H1 (cell line): ENCODE results near the gene CDK15. TPM values are rescaled to one million over a fixed set of nuclear protein-coding genes. Genes with fewer than 3 reads are reported as not detected.

ENCODE experiments used
- CTCF ChIA-PET: fragments of 300-600 bp; sonication (Branson Sonifier 250); formaldehyde crosslinking; loops from one replicate; lab custom pipeline; 2021; ENCODE audit not compliant: partially characterized antibody; lab: Charles Lee
- POLR2A ChIA-PET: fragments of 300-600 bp; sonication (Branson Sonifier 250); formaldehyde crosslinking; loops from one replicate; lab custom pipeline; 2021; ENCODE audit warnings: inconsistent platforms; ENCODE audit not compliant: partially characterized antibody; lab: Charles Lee
- DNase-seq, 2 experiments: peaks; one replicate each; pipeline versions ENCODE4 v3.0.0 to v3.0.0-alpha.2; 2010 to 2022; ENCODE audit warnings: low spot score in 2 of 2, low read depth in 1 of 2, mixed read lengths in 1 of 2
- FAIRE-seq: peaks from 2 replicates; lab custom pipeline; 2011; peaks lifted over from hg19 to GRCh38; lab: Jason Lieb, UNC
- H2AFZ ChIP-seq: 2 replicates; pipeline ENCODE4 v1.8.1; 2012; ENCODE audit warnings: low read length, inconsistent platforms
- H2AK5ac ChIP-seq: 2 replicates; pipeline ENCODE4 v1.6.1; 2013; ENCODE audit warnings: low read depth, low read length
- H2BK120ac ChIP-seq: replicated peaks from 2 replicates; pipeline ENCODE3; 2013; ENCODE audit warnings: low read depth, low read length, inconsistent platforms
- H2BK12ac ChIP-seq: 2 replicates; pipeline ENCODE4 v1.6.1; 2013; ENCODE audit warnings: low read depth, low read length
- H2BK15ac ChIP-seq: 2 replicates; pipeline ENCODE4 v1.6.1; 2013; ENCODE audit warnings: low read length
- H2BK20ac ChIP-seq: 2 replicates; pipeline ENCODE4 v1.6.1; 2013; ENCODE audit warnings: low read length
- H2BK5ac ChIP-seq: 2 replicates; pipeline ENCODE4 v1.6.1; 2013; ENCODE audit warnings: low read depth, low read length
- H3K14ac ChIP-seq: 2 replicates; pipeline ENCODE4 v1.6.1; 2013; ENCODE audit warnings: inconsistent platforms; ENCODE audit not compliant: insufficient read length
- H3K18ac ChIP-seq: 2 replicates; pipeline ENCODE4 v1.6.1; 2013; ENCODE audit warnings: low read length; ENCODE audit errors: extremely low read depth
- H3K23ac ChIP-seq: 2 replicates; pipeline ENCODE4 v1.6.1; 2013; ENCODE audit warnings: inconsistent platforms; ENCODE audit not compliant: insufficient read length
- H3K23me2 ChIP-seq: 2 replicates; pipeline ENCODE4 v1.6.1; 2013; ENCODE audit warnings: low read depth, low read length
- H3K27ac ChIP-seq: 2 replicates; pipeline ENCODE4 v1.6.1; 2011; ENCODE audit warnings: low read depth, low read length, inconsistent platforms
- H3K27me3 ChIP-seq, 4 experiments: replicated peaks in 1 of 4; 1 replicate in 1 of 4; 2 replicates in 3 of 4; pipeline versions ENCODE4 v1.6.1 to v1.8.1; 2011 to 2013; ENCODE audit warnings: low read length in 3 of 4, mild to moderate bottlenecking in 3 of 4, inconsistent platforms in 2 of 4, mixed read lengths in 2 of 4, moderate library complexity in 1 of 4; ENCODE audit not compliant: control insufficient read depth in 3 of 4, insufficient read depth in 3 of 4; ENCODE audit errors: extremely low read depth in 1 of 4
- H3K36me3 ChIP-seq, 4 experiments: 2 replicates each; pipeline versions ENCODE4 v1.6.1 to v1.8.1; 2011 to 2013; ENCODE audit warnings: mild to moderate bottlenecking in 4 of 4, low read length in 3 of 4, moderate library complexity in 2 of 4, control low read depth in 1 of 4, inconsistent platforms in 1 of 4; ENCODE audit not compliant: insufficient read depth in 4 of 4, control insufficient read depth in 2 of 4
- H3K4ac ChIP-seq: replicated peaks from 2 replicates; pipeline ENCODE3; 2013; ENCODE audit warnings: low read length, low read depth, mixed read lengths, inconsistent platforms; ENCODE audit not compliant: insufficient read length
- H3K4me1 ChIP-seq, 4 experiments: replicated peaks in 1 of 4; 1 replicate in 1 of 4; 2 replicates in 3 of 4; pipeline versions ENCODE4 v1.6.1 to v1.8.1; 2011 to 2013; ENCODE audit warnings: low read length in 3 of 4, inconsistent platforms in 2 of 4, mixed read lengths in 1 of 4; ENCODE audit not compliant: insufficient read depth in 4 of 4, control insufficient read depth in 3 of 4
- H3K4me2 ChIP-seq, 2 experiments: 2 replicates each; pipeline versions ENCODE4 v1.6.1 to v1.8.1; 2011 to 2013; ENCODE audit warnings: low read depth in 2 of 2, low read length in 2 of 2, control low read depth in 1 of 2, inconsistent platforms in 1 of 2, mild to moderate bottlenecking in 1 of 2; ENCODE audit not compliant: insufficient read depth in 1 of 2
- H3K4me3 ChIP-seq, 4 experiments: fragments of 200-600, 300-600 bp in 1 of 4; sonication (generic), shearing (Covaris generic), sonication (Bioruptor Twin) in 1 of 4; 2 replicates each; pipeline versions ENCODE4 v1.5.1 to v1.8.1; 2011 to 2016; ENCODE audit warnings: low read length in 4 of 4, low read depth in 3 of 4, control low read depth in 2 of 4, inconsistent platforms in 2 of 4, mild to moderate bottlenecking in 2 of 4, mixed read lengths in 1 of 4, moderate library complexity in 1 of 4; ENCODE audit not compliant: insufficient read depth in 2 of 4; ENCODE audit errors: extremely low read depth in 1 of 4
- H3K56ac ChIP-seq: replicated peaks from 2 replicates; pipeline ENCODE3; 2013; ENCODE audit warnings: low read depth, mild to moderate bottlenecking, mixed read lengths, low read length, inconsistent platforms; ENCODE audit not compliant: insufficient read length
- H3K79me1 ChIP-seq: 2 replicates; pipeline ENCODE4 v1.6.1; 2013; ENCODE audit warnings: low read depth, low read length, control low read depth
- H3K79me2 ChIP-seq, 2 experiments: 2 replicates each; pipeline versions ENCODE4 v1.6.1 to v1.8.1; 2012 to 2013; ENCODE audit warnings: low read length in 2 of 2, mild to moderate bottlenecking in 2 of 2, inconsistent platforms in 1 of 2; ENCODE audit not compliant: insufficient read depth in 2 of 2, control insufficient read depth in 1 of 2
- H3K9ac ChIP-seq, 4 experiments: replicated peaks in 1 of 4; 1 replicate in 1 of 4; 2 replicates in 3 of 4; pipeline versions ENCODE4 v1.6.1 to v1.8.1; 2011 to 2013; ENCODE audit warnings: low read depth in 3 of 4, low read length in 3 of 4, control low read depth in 2 of 4, mild to moderate bottlenecking in 2 of 4, moderate library complexity in 2 of 4, inconsistent platforms in 1 of 4; ENCODE audit errors: extremely low read depth in 1 of 4
- H3K9me3 ChIP-seq, 2 experiments: 2 replicates each; pipeline versions ENCODE4 v1.6.1 to v1.8.1; 2012 to 2013; ENCODE audit warnings: mild to moderate bottlenecking in 2 of 2, moderate library complexity in 2 of 2, control low read depth in 1 of 2, inconsistent platforms in 1 of 2, low read depth in 1 of 2, low read length in 1 of 2, mixed read lengths in 1 of 2; ENCODE audit not compliant: insufficient read depth in 2 of 2
- H4K20me1 ChIP-seq, 2 experiments: replicated peaks in 1 of 2; 2 replicates each; pipeline versions ENCODE3 to v1.8.1; 2011 to 2013; ENCODE audit warnings: inconsistent platforms in 2 of 2, low read length in 2 of 2, mild to moderate bottlenecking in 1 of 2; ENCODE audit not compliant: insufficient read depth in 2 of 2, control insufficient read depth in 1 of 2
- H4K5ac ChIP-seq: 2 replicates; pipeline ENCODE4 v1.6.1; 2013; ENCODE audit warnings: low read length, low read depth, mixed read lengths, inconsistent platforms; ENCODE audit not compliant: insufficient read length
- H4K8ac ChIP-seq: 2 replicates; pipeline ENCODE4 v1.8.0; 2013; ENCODE audit warnings: mild to moderate bottlenecking, moderate library complexity, low read length, inconsistent platforms; ENCODE audit not compliant: insufficient read depth; ENCODE audit errors: extremely low read depth
- H4K91ac ChIP-seq: replicated peaks from 2 replicates; pipeline ENCODE3; 2013; ENCODE audit warnings: low read length, mixed read lengths, inconsistent platforms; ENCODE audit not compliant: insufficient read length
- BACH1 ChIP-seq: IDR thresholded peaks from 2 replicates; pipeline ENCODE4 v1.6.1; 2012; ENCODE audit warnings: low read length, improper control_type of control experiment
- CBX8 ChIP-seq: fragments of 300-800, 300-1000 bp; sonication (generic); IDR thresholded peaks from 2 replicates; pipeline ENCODE4 v1.7.1; 2016; ENCODE audit warnings: low read depth, low read length, borderline replicate concordance
- CTCF ChIP-seq, 3 experiments: IDR thresholded peaks; 1 replicate in 2 of 3; 2 replicates in 1 of 3; pipeline versions ENCODE4 v1.5.1 to v1.6.1; 2011; ENCODE audit warnings: low read length in 3 of 3, mild to moderate bottlenecking in 3 of 3, inconsistent platforms in 2 of 3, low read depth in 1 of 3, moderate library complexity in 1 of 3; ENCODE audit not compliant: insufficient read depth in 1 of 3; ENCODE audit errors: control extremely low read depth in 1 of 3
- GABPA ChIP-seq: IDR thresholded peaks from 2 replicates; pipeline ENCODE4 v1.6.1; 2011; ENCODE audit warnings: mild to moderate bottlenecking, low read length, moderate library complexity, borderline replicate concordance; ENCODE audit not compliant: insufficient read depth
- WGBS, 2 experiments: shearing (Covaris generic) in 1 of 2; methylation state at CpG; one replicate each; pipeline versions ENCODE4 v1.1.6 to v1.1.7; 2013 to 2015; ENCODE audit warnings: low lambda C conversion rate in 2 of 2, mixed read lengths in 2 of 2, inconsistent platforms in 1 of 2, low coverage in 1 of 2, missing lambda C conversion rate in 1 of 2; ENCODE audit not compliant: insufficient replicate concordance in 2 of 2, insufficient coverage in 1 of 2, insufficient read length in 1 of 2; ENCODE audit errors: extremely low coverage in 1 of 2, missing lambda C conversion rate in 1 of 2; 5-methylcytosine and 5-hydroxymethylcytosine counted together
- polyA plus RNA-seq, 7 experiments: library from polyadenylated mRNA; depleted of rRNA in 3 of 7; stranded (reverse) in 5 of 7; unstranded in 2 of 7; fragments of >200 nt in 5 of 7; fragments of 200-250 nt in 2 of 7; gene quantifications; 1 replicate in 5 of 7; 2 replicates in 1 of 7; 4 replicates in 1 of 7; pipeline versions ENCODE4 v1.2.1 to v1.2.3, GENCODE V29; 2011 to 2013; ENCODE audit warnings: missing spikeins in 2 of 7, mixed read lengths in 2 of 7
- total RNA-seq: library from RNA; stranded (reverse); fragmentation: NEBNext Ultra II Directional; extraction: Animal tissue kit (Norgen Biotek cat#: 25700); gene quantifications from 2 replicates; pipeline ENCODE4 v1.2.1, GENCODE V29; 2021

CDK15 gene
- total and polyA plus RNA-seq, 2 of the 8 experiments (the other 6 are each of a cell fraction or from before 2014, with no cell fraction given) = 0.03 TPM; not detected in 1

GRCh38 chr2:201761101-201761500, 45.2 kb upstream of the CDK15 start:
- no peak for FAIRE-seq
- Histone ChIP-seq H3K4me3 (no peak overlapping the region), H3K4me2 (no peak overlapping the region), H2BK120ac (no peak overlapping the region), H2AFZ (no peak overlapping the region), H3K9me3 (no peaks in the 10 kb centered on the region), H2AK5ac (no peak overlapping the region), H3K27me3 (no peaks in the 10 kb centered on the region), H3K14ac (no peak overlapping the region), H3K79me1 (peaks cover 3% of the 10 kb centered on the region; the same call in 1 of the 2 replicates), H2BK12ac (no peak overlapping the region)
- POLR2A ChIA-PET = no interaction called here
- TF ChIP-seq BACH1 (no peak), CTCF (IDR thresholded peaks at IDR 0.05; ENCODE audit: control extremely low read depth in 1 of 3, insufficient read depth in 1 of 3, low read depth in 1 of 3, low read length in 3 of 3) (no peak), CBX8 (no peak), GABPA (no peak)
- TF ChIP-seq, all 59 proteins: peak for 0
- Histone ChIP-seq H4K8ac (no peak overlapping the region; the same call in 1 of the 2 replicates), H2BK20ac (no peak overlapping the region), H4K91ac (no peak overlapping the region), H3K9ac (no peak overlapping the region), H3K56ac (no peak overlapping the region), H3K4ac (no peak overlapping the region), H3K27ac (no peak overlapping the region), H3K4me1 (no peaks in the 10 kb centered on the region), H3K18ac (no peak overlapping the region), H3K23ac (no peak overlapping the region), H3K23me2 (no peaks in the 10 kb centered on the region), H4K20me1 (peaks cover 1 to 3% of the 10 kb centered on the region in 2 experiments), H4K5ac (no peak overlapping the region), H3K79me2 (no peaks in the 10 kb centered on the region), H2BK5ac (no peak overlapping the region), H2BK15ac (no peak overlapping the region), H3K36me3 (peaks cover 0 to 41% (median 17%) of the 10 kb centered on the region in 4 experiments; a peak in 7 of 8 replicates)
- DNase-seq = no peak
- CTCF ChIA-PET = no interaction called here
- 93% methylated on average over 4 of the region's 4 CpGs; no CpG with 5 or more reads in 1 of the 2 experiments for WGBS, 2 experiments
